GM10248 (cell line): ENCODE data around the gene SCN2B.

ENCODE experiments used
- CTCF ChIA-PET: fragments of 300-600 bp; sonication (Branson Sonifier 250); formaldehyde crosslinking; extraction: SDS; loops from one replicate; lab custom pipeline; 2021; ENCODE audit warnings: antibody characterized with exemption; lab: Yijun Ruan, JAX
- POLR2A ChIA-PET: fragments of 350-650 bp; sonication (Branson Sonifier 250); formaldehyde crosslinking; extraction: SDS; loops from one replicate; lab custom pipeline; 2020; ENCODE audit warnings: antibody characterized with exemption; lab: Yijun Ruan, JAX
- DNase-seq: peaks from one replicate; pipeline ENCODE4 v3.0.0; 2012; ENCODE audit errors: extremely low spot score
- TF ChIP-seq, protein P1 (sequence below): IDR thresholded peaks from 2 replicates; pipeline ENCODE4 v1.5.1; 2012; ENCODE audit warnings: mild to moderate bottlenecking, low read depth; ENCODE audit errors: extremely low read depth, missing control alignments, control extremely low read depth

The SCN2B gene

GRCh38 chr11:118157186-118157895 is 19.1 kb downstream of the SCN2B start:
- CTCF ChIA-PET = interaction anchor here (1.1 to 7.4 kb wide), 4 partner anchors 13 to 732 kb away, joined by 3 to 73 read pairs (median 4); no protein-coding TSS in a partner anchor
- no peak for DNase-seq
- POLR2A ChIA-PET = no interaction called here
- TF ChIP-seq, protein P1, sequence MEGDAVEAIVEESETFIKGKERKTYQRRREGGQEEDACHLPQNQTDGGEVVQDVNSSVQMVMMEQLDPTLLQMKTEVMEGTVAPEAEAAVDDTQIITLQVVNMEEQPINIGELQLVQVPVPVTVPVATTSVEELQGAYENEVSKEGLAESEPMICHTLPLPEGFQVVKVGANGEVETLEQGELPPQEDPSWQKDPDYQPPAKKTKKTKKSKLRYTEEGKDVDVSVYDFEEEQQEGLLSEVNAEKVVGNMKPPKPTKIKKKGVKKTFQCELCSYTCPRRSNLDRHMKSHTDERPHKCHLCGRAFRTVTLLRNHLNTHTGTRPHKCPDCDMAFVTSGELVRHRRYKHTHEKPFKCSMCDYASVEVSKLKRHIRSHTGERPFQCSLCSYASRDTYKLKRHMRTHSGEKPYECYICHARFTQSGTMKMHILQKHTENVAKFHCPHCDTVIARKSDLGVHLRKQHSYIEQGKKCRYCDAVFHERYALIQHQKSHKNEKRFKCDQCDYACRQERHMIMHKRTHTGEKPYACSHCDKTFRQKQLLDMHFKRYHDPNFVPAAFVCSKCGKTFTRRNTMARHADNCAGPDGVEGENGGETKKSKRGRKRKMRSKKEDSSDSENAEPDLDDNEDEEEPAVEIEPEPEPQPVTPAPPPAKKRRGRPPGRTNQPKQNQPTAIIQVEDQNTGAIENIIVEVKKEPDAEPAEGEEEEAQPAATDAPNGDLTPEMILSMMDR = no peak

- CTCF ChIA-PET = interaction anchor here (1.1 to 7.4 kb wide), 4 partner anchors 12 to 731 kb away, joined by 3 to 73 read pairs (median 14); no protein-coding TSS in a partner anchor
- POLR2A ChIA-PET = no interaction called here
- DNase-seq = no peak
Observed at GRCh38 chr11:118156531-118157185, 19.8 kb downstream of the SCN2B start.

DNA sequence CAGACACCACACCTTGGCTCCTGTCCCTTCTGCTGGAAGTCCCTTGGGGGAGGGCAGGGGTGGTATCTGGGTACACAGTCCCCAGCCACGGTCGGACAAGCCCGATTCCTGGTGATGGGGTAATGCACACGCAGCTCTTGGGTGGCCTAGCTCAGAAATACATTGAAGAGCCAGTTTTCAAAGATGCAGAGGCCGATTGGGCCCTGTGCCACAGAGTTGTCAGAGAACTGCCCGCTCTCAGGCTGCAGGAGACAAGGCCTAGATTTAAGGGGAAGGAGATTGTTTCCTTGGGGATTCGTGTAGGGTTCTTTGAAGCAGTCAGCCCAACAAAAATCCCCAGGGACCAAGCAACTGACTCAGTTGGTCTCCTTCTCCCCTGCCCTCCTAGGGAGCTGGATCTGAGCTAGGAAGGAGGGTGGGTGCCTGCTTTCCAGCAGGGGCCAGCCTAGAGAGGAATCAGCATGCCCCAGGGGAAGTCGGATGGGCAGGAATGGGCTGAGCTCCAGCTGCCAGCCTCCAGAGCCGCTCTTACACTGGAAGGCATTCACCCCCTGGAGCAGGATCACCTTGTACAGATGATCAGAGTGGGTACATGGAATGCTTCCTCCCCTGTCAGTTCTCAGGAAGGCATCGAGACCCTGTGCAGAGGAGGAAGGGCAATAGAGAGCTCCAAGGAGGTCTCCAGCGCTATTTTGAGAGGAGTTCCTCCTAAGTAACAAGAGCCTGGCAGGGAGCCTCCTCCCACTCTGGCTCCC is 20.5 kb downstream of the SCN2B start:
- DNase-seq = no peak

More at GRCh38 chr11:118156531-118157185, 19.8 kb downstream of the SCN2B start:
- TF ChIP-seq, protein P1 = no peak

DNA sequence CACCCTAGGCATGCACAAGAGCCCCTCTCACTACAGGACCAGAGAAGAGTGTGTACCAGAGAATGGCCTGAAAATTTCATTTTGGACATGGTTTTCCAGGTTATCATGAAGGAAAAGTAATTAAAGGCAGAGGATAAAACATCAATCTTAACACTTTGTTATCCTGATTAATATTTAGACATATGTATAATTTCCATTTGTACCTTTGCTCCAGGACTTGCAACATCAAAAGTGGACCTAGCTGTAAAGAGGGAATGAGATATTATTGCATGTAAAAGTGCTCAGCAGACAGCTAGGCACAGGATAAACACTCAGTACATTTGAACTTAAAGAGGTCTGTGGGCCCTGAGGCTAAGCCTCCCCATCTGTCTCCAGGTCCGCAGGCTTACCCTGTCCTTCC is 21.8 kb downstream of the SCN2B start:
- no peak for DNase-seq
- ChIA-PET POLR2A (no interaction called here), CTCF (interaction anchor here (1.1 to 7.4 kb wide), 3 partner anchors 10 to 23 kb away, joined by 3 to 73 read pairs (median 25); no protein-coding TSS in a partner anchor)
- TF ChIP-seq, protein P1 = no peak

More for the DNA sequence above, 20.5 kb downstream of the SCN2B start:
- CTCF ChIA-PET = interaction anchor here (1.1 to 7.4 kb wide), 5 partner anchors 11 to 730 kb away, joined by 3 to 73 read pairs (median 3); no protein-coding TSS in a partner anchor
- TF ChIP-seq, protein P1 = no peak
- POLR2A ChIA-PET = no interaction called here

GRCh38 chr11:118153976-118154375 is 22.5 kb downstream of the SCN2B start:
- TF ChIP-seq, protein P1 = no peak
- ChIA-PET POLR2A (no interaction called here), CTCF (interaction anchor here (7.4 kb wide), 1 partner anchor 17 kb away, joined by 73 read pairs; no protein-coding TSS in a partner anchor)
- DNase-seq = no peak

DNA sequence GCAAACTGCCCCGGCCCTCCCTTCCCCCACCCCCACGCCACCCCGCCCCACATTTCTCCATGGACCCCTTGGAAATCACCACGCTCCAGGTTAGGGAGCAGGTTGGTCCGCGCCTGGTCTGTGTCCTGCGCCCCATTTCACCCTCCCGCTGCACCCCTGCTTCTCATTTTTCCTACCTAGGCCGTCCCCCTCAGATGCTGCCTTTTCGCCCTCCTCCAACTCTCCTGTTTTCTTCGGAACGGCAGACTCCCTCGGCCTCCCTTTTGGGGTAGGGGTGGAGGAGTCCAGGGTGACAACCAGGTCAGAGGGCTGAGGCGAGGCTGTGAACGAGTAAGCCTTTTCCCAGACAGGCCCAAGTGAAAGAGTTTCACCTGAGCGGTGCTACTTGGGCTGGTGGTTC is 22.9 kb downstream of the SCN2B start:
- TF ChIP-seq, protein P1 = no peak
- ChIA-PET POLR2A (no interaction called here), CTCF (interaction anchor here (1.3 kb wide), 1 partner anchor 19 kb away, joined by 3 read pairs; no protein-coding TSS in a partner anchor)
- no peak for DNase-seq
